Measurements from ENCODE around the gene CARS1. TPM values are rescaled to one million over a fixed set of nuclear protein-coding genes. Genes with fewer than 3 reads are reported as not detected.
A peak's percentile ranks its signal among the peaks of the same experiment; 100 is the strongest.

The CARS1 gene
- total and polyA plus RNA-seq, 2 donors (not counting 1 experiment from before 2014, with no cell fraction given) = 31.3 to 49.5 TPM

GRCh38 chr11:2982214-2982613, 75.0 kb downstream of the CARS1 start:
- no peaks in the 10 kb centered on the region for H3K4me1 ChIP-seq (ENCODE audit: control insufficient read depth in 2 of 2, insufficient read depth in 2 of 2, low read length in 2 of 2)
- CTCF ChIA-PET = interaction anchor here (1.8 kb wide), 1 partner anchor 109 kb away, joined by 6 read pairs; no protein-coding TSS in a partner anchor
- 100% methylated on average over 2 of the region's 2 CpGs for WGBS (ENCODE audit: insufficient coverage)

DNA sequence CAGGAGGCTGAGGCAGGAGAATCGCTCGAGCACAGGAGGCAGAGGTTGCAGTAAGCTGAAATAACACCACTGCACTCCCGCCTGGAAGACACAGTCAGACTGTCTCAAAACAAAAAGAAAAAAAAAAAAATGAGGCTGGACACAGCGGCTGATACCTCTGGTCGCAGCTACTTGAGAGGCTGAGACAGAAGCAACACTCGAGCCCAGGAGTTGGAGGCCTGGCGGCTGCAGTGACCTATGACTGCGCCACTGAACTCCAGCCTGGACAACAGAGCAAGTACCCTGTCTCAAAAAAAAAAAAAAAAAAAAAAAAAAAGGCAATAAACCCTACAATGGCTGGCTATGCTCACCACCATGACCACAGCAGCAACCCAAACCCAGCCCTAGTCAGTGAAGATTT, 76.1 kb downstream of the CARS1 start:
- no peaks in the 10 kb centered on the region for H3K27me3 Mint-ChIP-seq
- Histone ChIP-seq H3K4me2 (replicated peaks; ENCODE audit: low read depth, low read length, poor library complexity, severe bottlenecking) (no peak overlapping the region), H2AFZ (ENCODE audit: insufficient read depth, low read depth, low read length, poor library complexity, severe bottlenecking) (no peak overlapping the region), H3K9ac (ENCODE audit: low read length) (no peak overlapping the region), H3K79me2 (ENCODE audit: control insufficient read depth, insufficient read depth, low read length) (peaks cover 94% of the 10 kb centered on the region), H3K9me3 (ENCODE audit: control extremely low read depth in 1 of 3, control insufficient read depth in 2 of 3, insufficient read depth in 1 of 3, low read length in 2 of 3) (no peaks in the 10 kb centered on the region), H3K36me3 (replicated peaks in 1 of 2; ENCODE audit: control extremely low read depth in 1 of 2, control insufficient read depth in 1 of 2, extremely low read depth in 1 of 2, insufficient read depth in 2 of 2, low read length in 1 of 2) (peaks cover 7 to 41% of the 10 kb centered on the region in 2 experiments), H3K27me3 (replicated peaks in 1 of 4; ENCODE audit: control extremely low read depth in 1 of 4, control insufficient read depth in 3 of 4, insufficient read depth in 4 of 4, low read length in 3 of 4) (no peaks in the 10 kb centered on the region), H3K4me3 (ENCODE audit: control extremely low read depth in 1 of 5, extremely low read depth in 1 of 5, insufficient read depth in 1 of 5, low read depth in 2 of 5, low read length in 4 of 5) (no peak overlapping the region), H3K27ac (ENCODE audit: low read length in 2 of 2) (no peak overlapping the region), H4K20me1 (ENCODE audit: control insufficient read depth, insufficient read depth, low read length, poor library complexity, severe bottlenecking) (peaks cover 91% of the 10 kb centered on the region), H3K4me1 (ENCODE audit: control insufficient read depth in 2 of 2, insufficient read depth in 2 of 2, low read length in 2 of 2) (no peaks in the 10 kb centered on the region)
- no peak overlapping the region for H3K4me3 Mint-ChIP-seq
- DNase-seq = no peak
- ChIA-PET CTCF (interaction anchor here (0.8 to 1.2 kb wide), 2 partner anchors 111 to 448 kb away, joined by 3 read pairs; no protein-coding TSS in a partner anchor), POLR2A (no interaction called here)
- no peaks in the 10 kb centered on the region for H3K9me3 Mint-ChIP-seq (ENCODE audit: insufficient read depth)
- no peak for TF ChIP-seq EZH2 (IDR thresholded peaks at IDR 0.05; ENCODE audit: borderline replicate concordance, insufficient read depth, low read depth, low read length, poor library complexity, severe bottlenecking)
- no peak for TF ChIP-seq CTCF (IDR thresholded peaks at IDR 0.05)
- H3K4me1 Mint-ChIP-seq = peaks cover 25% of the 10 kb centered on the region
- intact Hi-C loops (cut with micrococcal nuclease) = no loop called here
- no peak overlapping the region for H3K27ac Mint-ChIP-seq
- 96% methylated on average over 8 of the region's 8 CpGs for WGBS (ENCODE audit: insufficient coverage)
- no peak for ATAC-seq (ENCODE audit: low read depth)

More at GRCh38 chr11:2982214-2982613, 75.0 kb downstream of the CARS1 start:
- H3K36me3 ChIP-seq (replicated peaks in 1 of 2; ENCODE audit: control extremely low read depth in 1 of 2, control insufficient read depth in 1 of 2, extremely low read depth in 1 of 2, insufficient read depth in 2 of 2, low read length in 1 of 2) = peaks cover 4 to 30% of the 10 kb centered on the region in 2 experiments
- H4K20me1 ChIP-seq (ENCODE audit: control insufficient read depth, insufficient read depth, low read length, poor library complexity, severe bottlenecking) = peaks cover 87% of the 10 kb centered on the region
- no peaks in the 10 kb centered on the region for H3K27me3 Mint-ChIP-seq
- no peak overlapping the region for H3K27ac ChIP-seq (ENCODE audit: low read length in 2 of 2)
- peak overlapping the region; percentile 16 for H3K27ac Mint-ChIP-seq
- ATAC-seq (ENCODE audit: low read depth) = no peak
- intact Hi-C loops (cut with micrococcal nuclease) = no loop called here
- H3K4me2 ChIP-seq (replicated peaks; ENCODE audit: low read depth, low read length, poor library complexity, severe bottlenecking) = no peak overlapping the region
- POLR2A ChIA-PET = no interaction called here
- no peaks in the 10 kb centered on the region for H3K9me3 Mint-ChIP-seq (ENCODE audit: insufficient read depth)
- no peak for TF ChIP-seq EZH2 (IDR thresholded peaks at IDR 0.05; ENCODE audit: borderline replicate concordance, insufficient read depth, low read depth, low read length, poor library complexity, severe bottlenecking)
- TF ChIP-seq CTCF (IDR thresholded peaks at IDR 0.05) = no peak
- H3K9me3 ChIP-seq (ENCODE audit: control extremely low read depth in 1 of 3, control insufficient read depth in 2 of 3, insufficient read depth in 1 of 3, low read length in 2 of 3) = no peaks in the 10 kb centered on the region
- H3K79me2 ChIP-seq (ENCODE audit: control insufficient read depth, insufficient read depth, low read length) = peaks cover 96% of the 10 kb centered on the region
- no peak overlapping the region for H3K9ac ChIP-seq (ENCODE audit: low read length)
- no peaks in the 10 kb centered on the region for H3K27me3 ChIP-seq (replicated peaks in 1 of 4; ENCODE audit: control extremely low read depth in 1 of 4, control insufficient read depth in 3 of 4, insufficient read depth in 4 of 4, low read length in 3 of 4)
- no peak overlapping the region for H3K4me3 ChIP-seq (ENCODE audit: control extremely low read depth in 1 of 5, extremely low read depth in 1 of 5, insufficient read depth in 1 of 5, low read depth in 2 of 5, low read length in 4 of 5)
- H3K4me3 Mint-ChIP-seq = no peak overlapping the region
- DNase-seq = no peak
- H3K4me1 Mint-ChIP-seq = peaks cover 25% of the 10 kb centered on the region
- H2AFZ ChIP-seq (ENCODE audit: insufficient read depth, low read depth, low read length, poor library complexity, severe bottlenecking) = no peak overlapping the region

Data from B cell (primary cell).